HepG2 (cell line): ENCODE data around the gene STRN4. TPM values are rescaled to one million over a fixed set of nuclear protein-coding genes. Genes with fewer than 3 reads are reported as not detected.

Source experiments
- NAIF1 ChIP-seq: sonication (generic); formaldehyde crosslinking; IDR thresholded peaks from 2 replicates; pipeline ENCODE4 v1.5.0; 2020; ENCODE audit warnings: mild to moderate bottlenecking, missing genetic modification reagents, borderline replicate concordance
- PRDM10 ChIP-seq: sonication (generic); formaldehyde crosslinking; IDR thresholded peaks from 2 replicates; pipeline ENCODE4 v1.4.0; 2020; ENCODE audit warnings: low read depth, missing genetic modification reagents
- SPEN ChIP-seq: sonication (generic); formaldehyde crosslinking; IDR thresholded peaks from 2 replicates; pipeline ENCODE4 v1.5.1; 2020; ENCODE audit warnings: low read depth, mild to moderate bottlenecking, missing genetic modification reagents
- TCF7L2 ChIP-seq: IDR thresholded peaks from 2 replicates; pipeline ENCODE4 v1.6.1; 2011; ENCODE audit warnings: mild to moderate bottlenecking, low read depth, low read length, moderate library complexity
- TFE3 ChIP-seq: IDR thresholded peaks from 2 replicates; pipeline ENCODE4 v1.6.1; 2016
- ZNF570 ChIP-seq: sonication (generic); formaldehyde crosslinking; IDR thresholded peaks from 2 replicates; pipeline ENCODE4 v1.4.0; 2020; ENCODE audit warnings: mild to moderate bottlenecking, missing genetic modification reagents, borderline replicate concordance
- polyA plus RNA-seq, 8 experiments: library from polyadenylated mRNA; depleted of rRNA in 3 of 8; stranded (reverse) in 7 of 8; unstranded in 1 of 8; fragments of >200 nt; fragmentation: Illumina TruSeq in 4 of 8; extraction: Trizol in 4 of 8; gene quantifications; 2 replicates each; pipeline versions ENCODE4 v1.2.1 to v1.2.3, GENCODE V29; 2011 to 2016; ENCODE audit warnings: low read depth in 4 of 8, missing spikeins in 1 of 8, mixed read lengths in 1 of 8; ENCODE audit not compliant: insufficient read depth in 1 of 8
- total RNA-seq, 5 experiments: library from RNA; depleted of rRNA; stranded (reverse); fragments of >200 nt; fragmentation: Illumina TruSeq; extraction: Trizol; gene quantifications; 2 replicates each; pipeline ENCODE4 v1.2.3, GENCODE V29; 2016; ENCODE audit warnings: low read depth in 1 of 5

STRN4 gene
- total and polyA plus RNA-seq, 2 of the 13 experiments (the other 11 are each of a cell fraction or from before 2014, with no cell fraction given), result 43.1 to 57.3 TPM

GRCh38 chr19:46785980-46786235, 39.7 kb upstream of the STRN4 start (continued):
- TF ChIP-seq PRDM10 (CRISPR knock-in tag) (no peak), TCF7L2 (no peak), NAIF1 (CRISPR knock-in tag) (no peak), ZNF570 (CRISPR knock-in tag) (no peak), TFE3 (no peak), SPEN (peak; percentile 5; the same call in 1 of the 2 replicates)
- TF ChIP-seq, all 625 proteins: peak for 2
